ACHN (cell line): ENCODE data around the gene SLC24A3.

ENCODE experiments used
- DNase-seq: peaks from one replicate; pipeline ENCODE4 v3.0.0-alpha.2; 2015
- in situ Hi-C: cut with HindIII; loops from 2 replicates; pipeline ENCODE4 v1.10.0; 2017; ENCODE audit warnings: low sequenced_read_pairs, low pct_ligation_motif_present, low pct_unique_long_range_greater_than_20kb

Gene SLC24A3

GRCh38 chr20:19232997-19233794, 20.8 kb downstream of the SLC24A3 start:
- in situ Hi-C loops, result no loop called here
- no peak for DNase-seq

- in situ Hi-C loops, result no loop called here
- no peak for DNase-seq
Measured at GRCh38 chr20:19236371-19237055, 24.1 kb downstream of the SLC24A3 start.

- in situ Hi-C loops, result no loop called here
- DNase-seq, result no peak
Measured at GRCh38 chr20:19241440-19241839, 29.0 kb downstream of the SLC24A3 start.

- in situ Hi-C loops, result no loop called here
Measured at GRCh38 chr20:19244291-19244690, 31.8 kb downstream of the SLC24A3 start.

GRCh38 chr20:19249106-19249879, 36.9 kb downstream of the SLC24A3 start:
- in situ Hi-C loops, result no loop called here
- no peak for DNase-seq

More at GRCh38 chr20:19244291-19244690, 31.8 kb downstream of the SLC24A3 start:
- no peak for DNase-seq

- DNase-seq, result no peak
- in situ Hi-C loops, result no loop called here
Measured at GRCh38 chr20:19250346-19250745, 37.9 kb downstream of the SLC24A3 start.

GRCh38 chr20:19251506-19251905, 39.1 kb downstream of the SLC24A3 start:
- in situ Hi-C loops, result no loop called here
- DNase-seq, result no peak

- in situ Hi-C loops, result no loop called here
- DNase-seq, result no peak
Measured at GRCh38 chr20:19251958-19252357, 39.5 kb downstream of the SLC24A3 start.

- in situ Hi-C loops, result no loop called here
- no peak for DNase-seq
Measured at GRCh38 chr20:19252451-19253120, 40.1 kb downstream of the SLC24A3 start.

GRCh38 chr20:19253316-19253715, 40.9 kb downstream of the SLC24A3 start:
- DNase-seq, result no peak
- in situ Hi-C loops, result no loop called here

- in situ Hi-C loops, result no loop called here
- DNase-seq, result no peak
Measured at GRCh38 chr20:19253916-19254820, 41.7 kb downstream of the SLC24A3 start.

- no peak for DNase-seq
- in situ Hi-C loops, result no loop called here
Measured at GRCh38 chr20:19254956-19255355, 42.5 kb downstream of the SLC24A3 start.

- DNase-seq, result no peak
- in situ Hi-C loops, result no loop called here
Measured at GRCh38 chr20:19256085-19256484, 43.6 kb downstream of the SLC24A3 start.

- no peak for DNase-seq
- in situ Hi-C loops, result no loop called here
Measured at GRCh38 chr20:19256906-19257595, 44.6 kb downstream of the SLC24A3 start.

GRCh38 chr20:19257865-19258264, 45.4 kb downstream of the SLC24A3 start:
- in situ Hi-C loops, result no loop called here
- no peak for DNase-seq

GRCh38 chr20:19259141-19259591, 46.7 kb downstream of the SLC24A3 start:
- no peak for DNase-seq
- in situ Hi-C loops, result no loop called here

- no peak for DNase-seq
- in situ Hi-C loops, result no loop called here
Measured at GRCh38 chr20:19260412-19261090, 48.1 kb downstream of the SLC24A3 start.
